Measurements from ENCODE around the gene NPC2. TPM values are rescaled to one million over a fixed set of nuclear protein-coding genes. Genes with fewer than 3 reads are reported as not detected.

The NPC2 gene
- total RNA-seq, 4 donors from 2014 or later, result 88.3 to 393 (median 147) TPM

GRCh38 chr14:74510223-74510931 is 17.3 kb upstream of the NPC2 start:
- 73 to 79% methylated on average over 2 to 21 of the region's 21 CpGs for WGBS, 2 donors (ENCODE audit: low coverage in 1 of 2)
- H3K9me3 ChIP-seq, result no peaks in the 10 kb centered on the region
- no peak overlapping the region for H3K4me3 ChIP-seq
- H3K4me1 ChIP-seq, result no peaks in the 10 kb centered on the region
- H3K27me3 ChIP-seq, result no peaks in the 10 kb centered on the region
- intact Hi-C loops (cut with DNase I; ENCODE audit: low total_unique reads) (no loop called here), in situ Hi-C loops (cut with MboI; ENCODE audit: low pct_ligation_motif_present in 1 of 4, low pct_unique_long_range_greater_than_20kb in 1 of 4, low sequenced_read_pairs in 3 of 4) (no loop called here)
- DNase-seq, result no peak
- H3K36me3 ChIP-seq, result no peaks in the 10 kb centered on the region
- no peak for TF ChIP-seq POLR2AphosphoS5 (IDR thresholded peaks at IDR 0.05)
- no peak for TF ChIP-seq POLR2A (IDR thresholded peaks at IDR 0.05)
- no peak overlapping the region for H3K27ac ChIP-seq

- intact Hi-C loops (cut with DNase I; ENCODE audit: low total_unique reads), result no loop called here
- H3K36me3 ChIP-seq, result no peaks in the 10 kb centered on the region
- TF ChIP-seq POLR2AphosphoS5 (IDR thresholded peaks at IDR 0.05) (no peak), CTCF (IDR thresholded peaks at IDR 0.05) (no peak), POLR2A (IDR thresholded peaks at IDR 0.05) (no peak), EP300 (IDR thresholded peaks at IDR 0.05; ENCODE audit: low read depth) (no peak)
- H3K27ac ChIP-seq, result no peak overlapping the region
- no peak for DNase-seq
- H3K27me3 ChIP-seq, result no peaks in the 10 kb centered on the region
- in situ Hi-C loops (cut with MboI; ENCODE audit: low pct_ligation_motif_present in 1 of 4, low pct_unique_long_range_greater_than_20kb in 1 of 4, low sequenced_read_pairs in 3 of 4), result no loop called here
- no peak overlapping the region for H3K4me3 ChIP-seq
- H3K9me3 ChIP-seq, result no peaks in the 10 kb centered on the region
- 92% methylated on average over 10 of the region's 10 CpGs; no CpG with 5 or more reads in 1 of the 2 donors for WGBS, 2 donors (ENCODE audit: low coverage in 1 of 2)
- H3K4me1 ChIP-seq, result no peaks in the 10 kb centered on the region
These were observed 16.6 kb upstream of the NPC2 start for GRCh38 chr14:74509587-74510222.

GRCh38 chr14:74508844-74509428 is 15.8 kb upstream of the NPC2 start:
- Histone ChIP-seq H3K36me3 (no peaks in the 10 kb centered on the region), H3K4me1 (no peaks in the 10 kb centered on the region), H3K27me3 (no peaks in the 10 kb centered on the region), H3K27ac (no peak overlapping the region), H3K9me3 (no peaks in the 10 kb centered on the region), H3K4me3 (no peak overlapping the region)
- intact Hi-C loops (cut with DNase I; ENCODE audit: low total_unique reads) (no loop called here), in situ Hi-C loops (cut with MboI; ENCODE audit: low pct_ligation_motif_present in 1 of 4, low pct_unique_long_range_greater_than_20kb in 1 of 4, low sequenced_read_pairs in 3 of 4) (no loop called here)
- 80% methylated on average over 11 of the region's 13 CpGs; no CpG with 5 or more reads in 1 of the 2 donors for WGBS, 2 donors (ENCODE audit: low coverage in 1 of 2)
- no peak for DNase-seq
- no peak for TF ChIP-seq CTCF (IDR thresholded peaks at IDR 0.05)
- no peak for TF ChIP-seq POLR2A (IDR thresholded peaks at IDR 0.05)
- TF ChIP-seq EP300 (IDR thresholded peaks at IDR 0.05; ENCODE audit: low read depth), result no peak
- TF ChIP-seq POLR2AphosphoS5 (IDR thresholded peaks at IDR 0.05), result no peak

GRCh38 chr14:74508292-74508731 is 15.2 kb upstream of the NPC2 start:
- no peaks in the 10 kb centered on the region for H3K36me3 ChIP-seq
- H3K27ac ChIP-seq, result no peak overlapping the region
- no peak for DNase-seq
- intact Hi-C loops (cut with DNase I; ENCODE audit: low total_unique reads) (no loop called here), in situ Hi-C loops (cut with MboI; ENCODE audit: low pct_ligation_motif_present in 1 of 4, low pct_unique_long_range_greater_than_20kb in 1 of 4, low sequenced_read_pairs in 3 of 4) (no loop called here)
- TF ChIP-seq EP300 (IDR thresholded peaks at IDR 0.05; ENCODE audit: low read depth), result no peak
- TF ChIP-seq CTCF (IDR thresholded peaks at IDR 0.05), result no peak
- TF ChIP-seq POLR2A (IDR thresholded peaks at IDR 0.05), result no peak
- TF ChIP-seq POLR2AphosphoS5 (IDR thresholded peaks at IDR 0.05), result no peak
- H3K9me3 ChIP-seq, result no peaks in the 10 kb centered on the region
- no peaks in the 10 kb centered on the region for H3K4me1 ChIP-seq
- H3K27me3 ChIP-seq, result no peaks in the 10 kb centered on the region
- no peak overlapping the region for H3K4me3 ChIP-seq
- WGBS, 2 donors (ENCODE audit: low coverage in 1 of 2), result 57% methylated on average over 15 of the region's 15 CpGs; no CpG with 5 or more reads in 1 of the 2 donors
